Occipital lobe (tissue), 2 donors: ENCODE measurements around the gene SNX2. TPM values are rescaled to one million over a fixed set of nuclear protein-coding genes. Genes with fewer than 3 reads are reported as not detected.
"Not testable (repeated sequence)": the region's sequence is repeated elsewhere in the genome, so short reads cannot be mapped to it uniquely, and the experiment has no call there.

Experiments used
- DNase-seq: peaks from one replicate; lab custom pipeline; 2025; lab: John Stamatoyannopoulos, UW
- total RNA-seq: library from RNA; depleted of rRNA; stranded (reverse); fragments of >200 nt; gene quantifications from one replicate; pipeline ENCODE4 v1.2.3, GENCODE V29; 2014

Gene SNX2
- 58.3 TPM for total RNA-seq

DNA sequence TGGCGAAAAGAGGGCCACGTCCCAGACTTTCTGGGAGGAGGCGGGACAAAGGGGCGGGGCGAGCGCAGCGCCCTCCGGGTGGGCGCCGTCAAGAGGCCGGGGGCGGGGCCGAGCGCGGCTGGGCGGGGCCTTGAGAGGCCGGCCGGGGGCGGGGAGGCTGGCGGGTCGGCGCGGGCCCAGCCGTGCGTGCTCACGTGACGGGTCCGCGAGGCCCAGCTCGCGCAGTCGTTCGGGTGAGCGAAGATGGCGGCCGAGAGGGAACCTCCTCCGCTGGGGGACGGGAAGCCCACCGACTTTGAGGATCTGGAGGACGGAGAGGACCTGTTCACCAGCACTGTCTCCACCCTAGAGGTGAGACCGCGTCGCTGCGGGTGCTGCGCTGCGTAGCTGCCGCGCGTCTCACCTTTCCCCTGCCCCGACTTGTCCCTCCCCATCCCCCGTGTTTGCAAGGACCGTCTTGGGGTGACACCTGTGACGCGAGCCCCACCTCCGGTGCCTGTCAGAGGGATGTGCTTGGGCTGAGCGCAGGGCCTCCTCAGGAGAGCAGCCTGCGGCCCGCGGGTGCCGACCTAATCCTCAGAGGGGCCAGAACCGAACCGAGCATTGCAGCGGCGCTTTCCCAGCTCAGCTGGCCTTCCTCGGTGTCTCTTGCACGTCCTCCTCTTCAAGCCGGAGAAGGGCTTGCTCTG, at the start of gene SNX2:
Gene SNX2, plus strand, starts transcription at position 220 of the 689 bp plus-strand sequence. Its CDS starts 24 bp downstream, at position 244.
- peak; percentile 82 for DNase-seq

GRCh38 chr5:122727112-122727541, 47.8 kb upstream of the SNX2 start:
- no peak for DNase-seq

GRCh38 chr5:122730037-122730436, 44.8 kb upstream of the SNX2 start:
- DNase-seq = no peak

DNA sequence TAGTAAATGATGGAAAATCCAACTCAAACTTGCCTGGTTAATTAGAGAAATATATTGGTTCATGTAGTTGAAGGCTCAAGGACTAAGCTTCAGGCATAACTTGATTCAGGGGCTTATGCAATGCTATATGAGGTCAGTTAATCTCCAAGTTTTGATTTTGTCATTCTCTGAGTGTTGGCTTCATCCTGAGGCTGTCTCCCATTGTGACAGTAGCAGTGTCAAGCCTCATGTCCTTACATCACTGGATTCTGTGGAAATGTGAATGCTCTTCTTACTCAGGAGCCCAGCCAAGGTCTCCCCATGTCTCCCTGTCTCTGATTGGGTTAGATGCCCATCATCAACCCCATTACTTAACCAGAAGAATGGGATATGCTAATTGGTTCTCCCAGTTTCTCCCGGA, 44.4 kb upstream of the SNX2 start:
- no peak for DNase-seq

- DNase-seq = no peak
Observed at GRCh38 chr5:122736086-122736845, 38.6 kb upstream of the SNX2 start.

- DNase-seq = no peak
Observed at GRCh38 chr5:122738088-122738487, 36.8 kb upstream of the SNX2 start.

- DNase-seq = no peak
Observed at GRCh38 chr5:122741681-122742080, 33.2 kb upstream of the SNX2 start.

GRCh38 chr5:122743261-122743660, 31.6 kb upstream of the SNX2 start:
- DNase-seq = no peak

DNA sequence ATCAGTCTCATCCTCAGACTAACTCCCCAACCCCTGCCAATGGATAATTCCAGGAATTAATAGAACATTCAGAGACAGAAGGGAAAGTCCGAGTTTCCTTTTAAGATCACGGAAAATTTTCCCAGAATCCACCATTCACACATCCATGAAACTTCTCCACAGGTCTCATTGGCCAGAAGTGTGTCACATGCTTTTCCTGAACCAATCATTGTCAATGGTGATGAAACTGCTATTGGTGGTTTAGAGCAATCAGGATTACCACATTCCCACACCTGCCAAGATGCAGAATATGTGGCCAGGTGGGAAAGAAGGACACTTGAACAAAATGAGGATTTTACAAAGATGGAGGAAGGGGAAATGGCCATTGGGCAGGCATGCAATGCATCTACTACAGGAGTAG, 29.3 kb upstream of the SNX2 start:
- no peak for DNase-seq

DNA sequence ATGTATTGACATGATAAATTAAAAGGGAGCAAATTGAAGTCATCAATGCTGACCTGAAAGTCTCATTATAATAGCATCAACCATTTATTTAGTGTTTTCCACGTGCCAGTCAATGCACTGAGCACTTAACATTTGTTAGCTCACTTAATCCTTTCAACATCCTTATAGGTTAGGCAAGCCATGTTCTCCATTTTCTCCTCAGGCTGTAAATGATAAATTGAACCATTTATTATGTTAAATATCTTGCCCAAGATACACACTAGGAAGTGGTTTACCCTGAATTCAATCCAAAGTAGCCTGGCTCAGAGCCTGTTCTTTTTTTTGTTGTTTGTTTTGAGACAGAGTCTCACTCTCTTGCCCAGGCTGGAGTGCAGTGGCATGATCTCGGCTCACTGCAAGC, 25.0 kb upstream of the SNX2 start:
- no peak for DNase-seq

DNA sequence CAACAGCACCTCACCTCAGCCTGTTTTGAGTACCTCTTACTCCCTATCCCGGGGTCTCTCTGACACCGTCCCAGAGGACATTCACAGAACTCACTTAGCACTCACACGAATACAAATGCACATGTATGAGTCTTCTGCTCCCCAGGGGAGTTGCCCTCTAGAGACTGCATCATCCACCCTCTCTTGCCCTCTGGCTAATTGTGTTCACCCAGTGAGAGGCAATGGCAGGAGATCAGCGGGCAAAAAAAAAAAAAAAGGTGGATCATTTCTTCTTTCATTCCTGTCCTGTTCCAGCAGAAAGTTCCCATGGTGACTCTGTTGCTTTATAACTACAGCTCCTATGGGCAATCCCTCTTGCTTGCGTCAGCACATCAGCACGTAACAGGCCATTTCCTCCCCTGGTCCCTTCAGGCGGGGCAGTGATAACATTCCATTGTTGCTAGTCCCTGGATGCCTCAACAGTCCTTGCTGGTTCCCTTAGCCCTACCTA, 23.5 kb upstream of the SNX2 start:
- DNase-seq = no peak

- no peak for DNase-seq
Observed at GRCh38 chr5:122753500-122753899, 21.4 kb upstream of the SNX2 start.

DNA sequence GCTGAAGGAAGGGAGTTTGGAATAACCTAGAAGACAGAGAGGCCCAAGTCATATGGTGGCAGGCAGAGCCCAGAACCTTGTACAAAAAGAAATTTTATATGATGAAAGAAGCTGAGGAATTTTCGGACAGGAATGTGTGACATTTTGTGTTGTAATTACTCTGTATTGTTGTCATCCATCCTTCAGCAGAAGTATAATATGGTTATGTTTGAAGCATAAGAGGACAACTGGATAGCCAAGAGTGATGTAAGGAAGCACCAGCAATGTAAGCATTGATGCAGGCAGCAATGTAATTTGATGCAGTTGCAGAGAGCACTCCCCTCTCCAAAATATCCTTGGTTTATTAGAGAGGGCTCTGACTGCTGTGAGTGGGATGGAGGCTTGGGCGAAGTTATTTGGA, 19.1 kb upstream of the SNX2 start:
- DNase-seq = no peak

- DNase-seq = no peak
Observed at GRCh38 chr5:122756264-122756911, 18.5 kb upstream of the SNX2 start.

DNA sequence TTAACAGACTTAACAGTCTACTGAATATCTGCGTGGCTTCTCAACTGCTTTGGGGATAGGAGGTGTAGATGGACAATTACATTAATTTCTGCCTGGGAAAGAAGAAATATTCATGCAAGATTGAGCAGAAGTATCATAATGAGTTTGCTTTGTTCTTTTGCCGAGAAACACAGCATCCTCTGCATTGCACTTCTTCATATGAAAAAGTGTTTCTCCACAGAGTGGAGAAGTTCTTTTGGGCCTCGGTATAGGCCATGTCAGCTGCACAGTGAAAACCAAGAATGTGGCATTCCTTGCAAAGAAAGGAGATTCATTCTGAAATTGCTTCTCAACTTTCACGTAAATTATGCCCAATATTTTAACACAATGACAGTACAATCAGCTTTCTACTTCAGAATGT, 17.6 kb upstream of the SNX2 start:
- no peak for DNase-seq

DNA sequence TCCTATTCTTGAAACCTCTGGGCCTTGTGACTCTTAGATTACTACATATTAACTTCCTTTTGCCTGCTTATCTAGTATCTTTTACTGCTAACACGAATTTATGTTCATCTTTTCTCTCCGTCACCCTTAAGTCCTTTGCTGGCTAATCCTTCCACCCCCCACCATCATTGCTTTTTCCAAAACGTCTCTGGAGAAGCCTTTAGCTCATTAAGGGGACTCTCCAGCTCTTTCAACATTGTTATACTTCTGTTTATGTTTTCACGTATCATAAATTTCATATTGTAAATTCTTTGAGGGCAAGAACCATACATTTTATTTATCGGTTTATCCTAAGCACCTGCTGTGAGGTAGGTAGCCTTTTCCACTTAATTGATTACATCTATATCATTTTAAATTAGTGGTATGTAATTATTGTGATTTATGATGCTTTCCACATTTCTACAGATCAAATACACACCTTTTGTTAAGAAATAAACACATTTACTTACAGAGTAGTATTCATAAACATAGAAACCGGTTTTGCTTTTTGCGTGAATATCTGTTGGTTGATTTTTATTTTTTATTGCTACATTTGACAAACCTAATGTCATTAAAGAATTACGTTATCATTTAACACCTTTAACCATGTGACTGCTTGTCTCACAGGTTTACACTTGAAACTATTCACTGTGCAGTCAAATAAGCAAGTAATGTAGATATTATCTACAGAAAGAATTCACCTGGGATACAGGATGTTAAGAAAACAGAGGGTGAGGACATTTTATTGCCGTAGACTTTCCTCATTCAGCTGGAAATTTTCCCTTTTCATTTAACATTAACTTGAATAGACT, 15.4 kb upstream of the SNX2 start:
- DNase-seq = no peak

- DNase-seq = no peak
Observed at GRCh38 chr5:122760236-122760635, 14.6 kb upstream of the SNX2 start.

DNA sequence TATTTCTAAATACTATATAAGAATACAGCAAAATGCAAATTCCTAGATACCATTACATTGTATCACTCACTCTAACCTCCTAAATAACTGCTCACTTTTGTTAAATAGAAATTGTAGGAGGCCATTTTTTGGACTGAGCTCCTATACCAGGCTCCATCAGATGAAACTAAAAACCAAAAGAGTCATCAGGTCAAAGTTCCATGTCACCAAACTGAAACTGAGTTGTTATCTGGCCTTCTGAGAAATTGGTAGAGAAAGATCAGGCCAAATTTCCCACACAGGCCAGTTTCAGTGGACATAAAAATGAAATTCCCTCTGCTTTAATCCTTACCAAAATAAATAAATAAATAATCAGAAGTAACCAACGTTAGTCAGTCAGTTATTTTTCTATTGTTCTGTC, 13.8 kb upstream of the SNX2 start:
- no peak for DNase-seq

DNA sequence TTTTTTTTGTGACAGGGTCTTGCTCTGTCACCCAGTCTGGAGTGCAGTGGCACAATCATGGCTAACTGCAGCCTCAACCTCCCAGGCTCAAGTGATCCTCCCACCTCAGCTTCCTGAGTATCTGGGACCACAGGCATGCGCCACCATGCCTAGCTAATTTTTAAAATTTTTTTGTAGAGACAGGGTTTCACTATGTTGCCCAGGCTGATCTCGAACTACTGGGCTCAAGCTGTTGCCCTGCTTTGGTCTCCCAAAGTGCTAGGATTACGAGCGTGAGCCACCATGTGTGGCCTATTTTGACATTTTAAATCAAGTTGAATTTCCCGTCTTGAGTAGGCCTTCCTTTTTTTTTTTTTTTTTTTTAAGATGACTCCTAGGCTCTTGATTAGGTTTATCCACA, 13.0 kb upstream of the SNX2 start:
- DNase-seq = not testable (repeated sequence)

- DNase-seq = no peak
Observed at GRCh38 chr5:122766130-122766529, 8.8 kb upstream of the SNX2 start.

DNA sequence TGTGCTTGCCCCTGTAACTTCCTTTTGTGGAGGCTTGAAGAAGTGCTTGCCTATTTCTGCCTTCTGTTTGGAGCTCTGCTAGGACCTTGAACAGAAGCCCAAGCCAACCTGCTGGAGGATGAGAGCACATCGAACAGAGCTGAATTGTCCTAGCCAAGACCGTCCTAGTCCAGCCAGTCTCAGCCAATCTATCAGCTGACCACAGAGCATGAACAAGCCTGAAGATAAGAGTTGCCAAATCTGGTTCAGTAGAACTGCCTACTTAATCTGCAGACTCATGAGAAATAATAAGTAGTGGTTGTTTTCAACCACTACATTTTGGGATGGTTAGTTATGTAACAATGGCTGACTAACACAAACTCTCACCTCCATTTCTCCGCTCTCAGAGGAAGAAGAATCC, 4.4 kb upstream of the SNX2 start:
- DNase-seq = no peak

- no peak for DNase-seq
Observed at GRCh38 chr5:122772446-122772845, 2.4 kb upstream of the SNX2 start.
